Endothelial cell of umbilical vein (primary cell): Measurements from ENCODE around the gene STK32C.

Source experiments
- CTCF ChIP-seq, 2 donors: IDR thresholded peaks; 1 replicate in 1 of 2; 2 replicates in 1 of 2; pipeline ENCODE4 v1.5.1; 2011; ENCODE audit warnings: low read length in 2 of 2, mild to moderate bottlenecking in 2 of 2, moderate library complexity in 2 of 2, control low read depth in 1 of 2, inconsistent platforms in 1 of 2, low read depth in 1 of 2; ENCODE audit not compliant: insufficient read depth in 1 of 2; ENCODE audit errors: extremely low read depth in 1 of 2
- JUN ChIP-seq: IDR thresholded peaks from 2 replicates; pipeline ENCODE4 v1.6.1; 2011; ENCODE audit warnings: borderline replicate concordance, low read depth; ENCODE audit not compliant: insufficient read length, insufficient read depth
- POLR2AphosphoS5 ChIP-seq: IDR thresholded peaks from 2 replicates; pipeline ENCODE4 v1.6.1; 2012; ENCODE audit warnings: low read depth, mild to moderate bottlenecking, control low read depth, low read length, moderate library complexity; ENCODE audit not compliant: insufficient read depth

GRCh38 chr10:132339276-132339675 is 31.5 kb upstream of the STK32C start:
- TF ChIP-seq POLR2AphosphoS5 (no peak), CTCF (IDR thresholded peaks at IDR 0.05; ENCODE audit: extremely low read depth in 1 of 2, insufficient read depth in 1 of 2, low read depth in 1 of 2, low read length in 2 of 2) (no peak), JUN (no peak)
